Mucosa of descending colon (tissue), 3 donors: ENCODE results near the gene LPA. TPM values are rescaled to one million over a fixed set of nuclear protein-coding genes. Genes with fewer than 3 reads are reported as not detected.
"Not testable (repeated sequence)": the region's sequence is repeated elsewhere in the genome, so short reads cannot be mapped to it uniquely, and the experiment has no call there.

Source experiments
- ATAC-seq: fragments of 200-7000 bp; cut with Tn5 transposase; one replicate; pipeline ENCODE4 v1.9.1; 2020; ENCODE audit warnings: mild to moderate bottlenecking, moderate library complexity
- DNase-seq, 3 donors: peaks; one replicate each; pipeline ENCODE4 v3.0.0-alpha.2; 2020
- H3K36me3 ChIP-seq: fragments of 200-600 bp; one replicate; pipeline ENCODE4 v1.8.0; 2021; ENCODE audit warnings: low read depth, mild to moderate bottlenecking
- H3K4me1 ChIP-seq: fragments of 200-600 bp; one replicate; pipeline ENCODE4 v1.8.0; 2021; ENCODE audit warnings: low read depth, mild to moderate bottlenecking
- H3K4me3 ChIP-seq: fragments of 200-600 bp; one replicate; pipeline ENCODE4 v1.8.0; 2021; ENCODE audit warnings: mild to moderate bottlenecking
- H3K9me3 ChIP-seq: fragments of 200-600 bp; one replicate; pipeline ENCODE4 v1.8.0; 2021; ENCODE audit warnings: mild to moderate bottlenecking
- intact Hi-C, 2 donors: fragments of 100-400 bp; cut with DNase I in 1 of 2; cut with micrococcal nuclease in 1 of 2; formaldehyde crosslinking; loops; one replicate each; pipeline versions ENCODE4 v1.11.0 to v1.11.1; 2022; cut with DNase I, micrococcal nuclease
- total RNA-seq, 3 donors: library from RNA; stranded (reverse); fragmentation: NEBNext Ultra II Directional in 2 of 3; extraction: Animal tissue kit (Norgen Biotek cat#: 25700) in 2 of 3; gene quantifications; one replicate each; pipeline versions ENCODE4 v1.2.1 to v1.2.4, GENCODE V29; 2021 to 2023
- TF ChIP-seq, protein P1 (sequence below): fragments of 200-600 bp; IDR thresholded peaks from one replicate; pipeline ENCODE4 v1.8.0; 2022; ENCODE audit warnings: antibody characterized with exemption, mild to moderate bottlenecking
- donor health status: DM: no; HTN: no; CAD: no; lungs with moderate emphysema.
- donor health status: DM: no; HTN: no; CAD: no.
- donor health status: DM: no; HTN: yes; CAD: no.

Gene LPA
- total RNA-seq, 3 donors from 2014 or later = 0.03 to 0.22 TPM; not detected in 1

DNA sequence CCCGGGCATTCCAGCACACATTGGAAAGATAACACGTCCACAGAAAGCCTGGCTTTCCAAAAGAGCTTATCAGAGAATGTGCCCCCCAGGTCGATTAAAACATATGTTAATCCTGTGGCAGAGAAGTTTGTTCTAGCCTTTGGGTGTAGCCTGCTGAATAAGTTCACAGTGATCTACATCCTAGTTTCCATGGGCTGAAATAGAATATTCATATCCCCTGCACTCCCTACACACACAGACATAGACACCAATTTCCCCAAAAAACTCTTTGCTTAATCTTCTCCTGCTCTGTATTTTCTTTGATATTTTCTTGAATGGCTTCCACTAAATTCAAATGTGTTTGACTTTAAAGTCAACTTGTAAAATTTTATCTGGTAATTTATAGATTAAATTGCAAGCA is 1.6 kb downstream of the LPA start:
- no peaks in the 10 kb centered on the region for H3K9me3 ChIP-seq
- DNase-seq = no peak
- H3K4me1 ChIP-seq = no peaks in the 10 kb centered on the region
- H3K4me3 ChIP-seq = no peak overlapping the region
- intact Hi-C loops = no loop called here
- H3K36me3 ChIP-seq = no peaks in the 10 kb centered on the region
- TF ChIP-seq, protein P1, sequence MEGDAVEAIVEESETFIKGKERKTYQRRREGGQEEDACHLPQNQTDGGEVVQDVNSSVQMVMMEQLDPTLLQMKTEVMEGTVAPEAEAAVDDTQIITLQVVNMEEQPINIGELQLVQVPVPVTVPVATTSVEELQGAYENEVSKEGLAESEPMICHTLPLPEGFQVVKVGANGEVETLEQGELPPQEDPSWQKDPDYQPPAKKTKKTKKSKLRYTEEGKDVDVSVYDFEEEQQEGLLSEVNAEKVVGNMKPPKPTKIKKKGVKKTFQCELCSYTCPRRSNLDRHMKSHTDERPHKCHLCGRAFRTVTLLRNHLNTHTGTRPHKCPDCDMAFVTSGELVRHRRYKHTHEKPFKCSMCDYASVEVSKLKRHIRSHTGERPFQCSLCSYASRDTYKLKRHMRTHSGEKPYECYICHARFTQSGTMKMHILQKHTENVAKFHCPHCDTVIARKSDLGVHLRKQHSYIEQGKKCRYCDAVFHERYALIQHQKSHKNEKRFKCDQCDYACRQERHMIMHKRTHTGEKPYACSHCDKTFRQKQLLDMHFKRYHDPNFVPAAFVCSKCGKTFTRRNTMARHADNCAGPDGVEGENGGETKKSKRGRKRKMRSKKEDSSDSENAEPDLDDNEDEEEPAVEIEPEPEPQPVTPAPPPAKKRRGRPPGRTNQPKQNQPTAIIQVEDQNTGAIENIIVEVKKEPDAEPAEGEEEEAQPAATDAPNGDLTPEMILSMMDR = no peak
- no peak for ATAC-seq

DNA sequence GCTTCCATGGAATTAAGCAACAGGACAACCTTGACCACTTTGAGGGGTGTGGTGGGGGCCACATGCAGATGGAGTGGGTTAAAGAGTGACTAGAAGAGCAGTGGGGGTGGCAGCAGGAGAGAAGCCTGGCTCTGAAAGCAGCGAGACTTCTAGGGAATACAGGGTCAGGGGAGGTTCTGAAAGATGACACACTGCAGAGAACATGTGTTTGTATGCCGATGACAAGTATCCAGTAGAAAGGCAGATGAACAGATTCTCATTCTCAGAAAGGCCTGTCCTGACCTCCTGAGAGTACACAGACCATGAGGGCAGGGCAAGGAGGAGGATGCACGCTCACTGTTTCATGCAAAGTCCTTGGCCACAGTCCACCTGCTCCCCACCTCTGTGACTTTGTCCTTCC is 2.9 kb downstream of the LPA start:
- ATAC-seq = no peak
- DNase-seq = no peak
- TF ChIP-seq, protein P1 = no peak
- Histone ChIP-seq H3K4me1 (no peaks in the 10 kb centered on the region), H3K4me3 (no peak overlapping the region), H3K36me3 (no peaks in the 10 kb centered on the region), H3K9me3 (peaks cover 5% of the 10 kb centered on the region)
- intact Hi-C loops = no loop called here

DNA sequence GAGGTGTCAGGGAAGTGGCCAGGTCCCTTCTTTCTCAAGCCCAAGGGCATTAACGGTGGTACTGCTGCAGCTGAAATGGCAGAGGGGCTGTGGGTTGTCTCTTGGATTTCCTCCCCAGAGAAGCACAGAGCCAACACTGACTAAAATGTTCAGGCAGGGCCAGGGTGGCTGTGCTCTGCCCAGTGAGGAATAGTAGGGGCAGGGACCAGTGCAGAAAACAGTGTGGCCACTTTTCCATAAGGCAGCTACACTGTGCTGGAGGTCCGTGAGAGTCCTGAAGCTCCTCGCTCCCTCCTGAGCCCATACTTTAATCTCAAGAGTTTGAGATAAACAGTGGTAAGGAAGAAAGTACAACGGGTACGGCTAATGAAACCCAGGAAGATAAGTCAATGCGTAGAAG is 4.5 kb downstream of the LPA start:
- intact Hi-C loops = no loop called here
- H3K4me1 ChIP-seq = no peaks in the 10 kb centered on the region
- H3K36me3 ChIP-seq = no peaks in the 10 kb centered on the region
- H3K4me3 ChIP-seq = no peak overlapping the region
- peaks cover 5% of the 10 kb centered on the region for H3K9me3 ChIP-seq
- TF ChIP-seq, protein P1 = no peak
- DNase-seq = no peak
- ATAC-seq = no peak

DNA sequence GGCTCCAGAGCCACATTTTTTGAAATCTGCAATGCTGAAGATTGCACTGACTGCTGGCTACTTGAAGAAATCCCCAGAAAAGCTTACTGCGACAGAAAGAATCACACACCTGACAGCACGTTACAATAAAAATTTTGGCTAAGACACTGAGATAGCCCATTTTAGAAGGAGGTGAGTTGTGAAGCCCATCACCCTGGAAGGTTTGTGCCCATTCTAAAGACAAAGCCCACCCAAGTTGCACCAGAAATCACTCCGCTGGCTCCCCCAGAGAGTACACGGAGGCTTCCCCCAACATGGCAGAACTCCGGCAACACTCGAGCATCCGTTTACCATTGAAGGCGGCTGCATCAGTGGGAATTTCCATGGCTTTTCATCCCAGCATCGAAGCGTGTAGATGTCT is 29.4 kb downstream of the LPA start:
- intact Hi-C loops = no loop called here

DNA sequence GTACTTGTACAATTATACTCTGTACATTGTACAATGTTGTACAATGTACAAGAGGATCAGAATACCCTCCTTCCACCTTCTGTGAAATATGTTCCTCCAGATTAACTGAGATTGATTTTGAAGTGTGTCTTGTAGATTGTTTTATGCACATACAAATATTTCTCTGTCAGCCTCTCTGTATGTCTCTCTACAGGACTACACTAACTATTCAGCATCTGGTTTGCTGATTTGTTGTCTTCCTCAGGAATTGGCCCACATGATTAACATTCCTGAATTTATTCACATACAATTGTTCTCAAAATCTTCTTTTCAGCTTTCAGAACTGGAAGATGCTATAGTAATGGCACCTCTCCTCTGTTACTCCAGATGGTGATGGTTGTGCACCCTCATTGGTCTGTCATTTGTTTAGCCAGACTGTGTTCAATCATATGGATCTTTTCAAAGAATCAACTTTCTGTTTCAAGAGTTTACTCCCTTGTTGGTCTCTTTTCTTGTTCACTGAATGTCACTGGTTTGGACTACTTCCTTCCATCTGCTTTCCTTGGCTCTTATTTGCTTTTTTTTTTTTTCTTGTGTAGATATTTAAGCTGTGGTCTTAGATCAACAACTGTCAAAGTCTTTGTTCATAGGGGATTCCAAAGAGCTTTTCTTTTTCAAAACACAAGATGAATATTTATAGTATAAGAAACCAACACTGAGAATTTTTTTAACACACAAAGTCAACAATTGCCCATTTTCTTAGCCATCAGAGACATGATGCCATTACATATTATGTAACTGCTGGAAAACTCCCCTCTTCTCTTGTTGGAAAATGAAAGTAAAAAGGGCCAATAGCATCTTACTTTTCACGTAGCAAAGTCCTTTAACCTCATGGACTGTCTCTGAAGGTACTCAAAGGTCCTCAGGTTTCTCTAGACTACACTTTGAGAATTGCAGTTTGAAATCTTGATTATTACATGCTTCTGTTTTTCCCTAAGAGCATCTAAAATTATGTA is 67.9 kb downstream of the LPA start:
- DNase-seq (no peak), ATAC-seq (no peak)
- intact Hi-C loops = no loop called here
- TF ChIP-seq, protein P1 = no peak
- H3K36me3 ChIP-seq = no peaks in the 10 kb centered on the region
- H3K9me3 ChIP-seq = no peaks in the 10 kb centered on the region
- no peak overlapping the region for H3K4me3 ChIP-seq
- H3K4me1 ChIP-seq = no peaks in the 10 kb centered on the region

More for the DNA sequence above, 29.4 kb downstream of the LPA start:
- H3K36me3 ChIP-seq = no peaks in the 10 kb centered on the region
- no peaks in the 10 kb centered on the region for H3K4me1 ChIP-seq
- TF ChIP-seq, protein P1 = no peak
- DNase-seq = no peak
- no peak overlapping the region for H3K4me3 ChIP-seq
- no peaks in the 10 kb centered on the region for H3K9me3 ChIP-seq
- no peak for ATAC-seq

DNA sequence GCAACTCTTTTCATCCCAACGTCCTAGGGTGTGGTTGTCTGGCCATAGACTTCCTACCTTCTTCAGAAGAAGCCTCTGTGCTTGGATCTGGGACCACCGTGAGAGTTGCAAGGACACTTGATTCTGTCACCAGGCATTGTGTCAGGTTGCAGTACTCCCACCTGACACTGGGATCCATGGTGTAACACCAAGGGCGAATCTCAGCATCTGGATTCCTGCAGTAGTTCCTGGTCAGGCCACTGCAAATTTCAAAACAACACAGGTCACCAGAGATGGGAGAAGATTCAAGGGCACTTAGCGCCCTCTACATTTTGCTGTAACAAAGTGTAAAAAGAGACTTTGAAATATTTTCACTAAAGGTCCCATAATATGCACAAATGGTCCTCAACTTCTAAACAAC is 68.8 kb downstream of the LPA start:
- DNase-seq, intact Hi-C loops, ATAC-seq, H3K4me3 ChIP-seq, H3K9me3 ChIP-seq, H3K4me1 ChIP-seq, H3K36me3 ChIP-seq: not testable (repeated sequence)
